Measurements from ENCODE around the gene ZBTB33. TPM values are rescaled to one million over a fixed set of nuclear protein-coding genes. Genes with fewer than 3 reads are reported as not detected.

The ZBTB33 gene
- total and polyA plus RNA-seq, 2 of the 13 experiments (the other 11 are each of a cell fraction or from before 2014, with no cell fraction given), result 6.5 to 20.2 TPM

DNA sequence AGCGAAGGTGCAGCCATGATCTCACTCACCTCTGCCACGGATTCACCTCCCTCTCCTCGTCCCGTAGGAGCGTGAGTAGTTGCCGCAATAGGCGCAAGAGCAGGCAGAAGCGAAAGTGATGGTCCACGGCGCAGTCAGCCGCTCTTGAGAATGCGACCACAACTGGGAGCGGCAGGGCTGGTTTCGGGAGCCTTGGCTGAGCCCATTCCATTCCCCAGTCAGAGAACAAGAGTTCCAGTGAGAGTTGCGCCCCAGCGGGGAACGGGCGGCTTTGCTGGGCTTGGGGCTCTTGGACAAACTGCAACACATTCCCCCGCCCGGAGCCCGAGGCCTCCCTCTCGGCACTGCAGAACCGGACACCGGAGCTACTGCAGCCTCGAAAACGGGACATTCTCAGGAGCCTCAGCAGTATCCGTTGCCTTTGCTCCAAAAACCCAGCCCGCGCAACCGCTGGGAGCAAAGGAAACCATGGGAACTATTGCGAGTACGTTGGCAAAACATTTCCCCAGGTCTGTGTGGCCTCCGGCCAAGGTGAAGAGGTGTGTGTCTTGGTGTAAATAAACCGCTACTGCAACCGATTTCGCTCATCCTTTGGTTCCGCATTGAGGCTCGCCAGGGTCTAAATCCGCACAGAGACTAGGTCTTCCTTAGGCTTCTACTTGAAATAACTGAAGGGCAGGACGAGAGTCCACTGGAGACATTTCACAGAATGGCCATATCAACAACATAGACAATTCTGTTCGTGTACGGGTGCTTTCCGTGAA lies 5.7 kb upstream of the ZBTB33 start (continued):
- TF ChIP-seq KMT2B (CRISPR knock-in tag; IDR thresholded peaks at IDR 0.05) (peak; percentile 97), ZFAT (CRISPR knock-in tag; conservative IDR thresholded peaks at IDR 0.05) (no peak), ZNF780A (CRISPR knock-in tag; IDR thresholded peaks at IDR 0.05) (no peak), ZNF430 (CRISPR knock-in tag; IDR thresholded peaks at IDR 0.05) (peak; percentile 65; the same call in 1 of the 2 replicates), SRSF4 (IDR thresholded peaks at IDR 0.05; ENCODE audit: low read depth, low read length, poor library complexity, severe bottlenecking) (no peak), ZNF530 (CRISPR knock-in tag; IDR thresholded peaks at IDR 0.05; ENCODE audit: low read depth) (no peak), ZNF737 (CRISPR knock-in tag; IDR thresholded peaks at IDR 0.05; ENCODE audit: borderline replicate concordance) (no peak), MAFK (conservative IDR thresholded peaks at IDR 0.05 in 1 of 2, IDR thresholded peaks at IDR 0.05 in 1 of 2; ENCODE audit: low read length in 2 of 2) (no peak), CEBPG (CRISPR knock-in tag; IDR thresholded peaks at IDR 0.05) (no peak; the same call in 1 of the 2 replicates), CHD4 (IDR thresholded peaks at IDR 0.05; ENCODE audit: borderline replicate concordance, low read length) (no peak), ZNF317 (CRISPR knock-in tag; IDR thresholded peaks at IDR 0.05) (no peak), ZNF501 (CRISPR knock-in tag; IDR thresholded peaks at IDR 0.05) (0 out of 2 replicates have a peak, but pooled peaks have one; percentile 43), ZNF670 (CRISPR knock-in tag; IDR thresholded peaks at IDR 0.05; ENCODE audit: borderline replicate concordance) (peak; percentile 78; the same call in 1 of the 2 replicates), POGZ (CRISPR knock-in tag; IDR thresholded peaks at IDR 0.05) (peak; percentile 78), MAF1 (CRISPR knock-in tag; IDR thresholded peaks at IDR 0.05; ENCODE audit: borderline replicate concordance) (no peak), ZNF446 (CRISPR knock-in tag; IDR thresholded peaks at IDR 0.05) (no peak), ESRRA (CRISPR knock-in tag; IDR thresholded peaks at IDR 0.05; ENCODE audit: low read depth) (0 out of 2 replicates have a peak, but pooled peaks have one; percentile 48), TP53 (CRISPR knock-in tag; conservative IDR thresholded peaks at IDR 0.05) (no peak; the same call in 1 of the 2 replicates), PHB2 (IDR thresholded peaks at IDR 0.05; ENCODE audit: partially characterized antibody) (no peak), RCOR2 (CRISPR knock-in tag; IDR thresholded peaks at IDR 0.05) (no peak), ZNF550 (CRISPR knock-in tag; IDR thresholded peaks at IDR 0.05; ENCODE audit: borderline replicate concordance) (no peak), CREB1 (IDR thresholded peaks at IDR 0.05) (no peak), CREB1 (CRISPR knock-in tag; IDR thresholded peaks at IDR 0.05) (peak; percentile 23; the same call in 1 of the 2 replicates), MBD4 (IDR thresholded peaks at IDR 0.05; ENCODE audit: borderline replicate concordance, low read length) (no peak), ZNF24 (IDR thresholded peaks at IDR 0.05) (no peak)
- TF ChIP-seq, protein P1, sequence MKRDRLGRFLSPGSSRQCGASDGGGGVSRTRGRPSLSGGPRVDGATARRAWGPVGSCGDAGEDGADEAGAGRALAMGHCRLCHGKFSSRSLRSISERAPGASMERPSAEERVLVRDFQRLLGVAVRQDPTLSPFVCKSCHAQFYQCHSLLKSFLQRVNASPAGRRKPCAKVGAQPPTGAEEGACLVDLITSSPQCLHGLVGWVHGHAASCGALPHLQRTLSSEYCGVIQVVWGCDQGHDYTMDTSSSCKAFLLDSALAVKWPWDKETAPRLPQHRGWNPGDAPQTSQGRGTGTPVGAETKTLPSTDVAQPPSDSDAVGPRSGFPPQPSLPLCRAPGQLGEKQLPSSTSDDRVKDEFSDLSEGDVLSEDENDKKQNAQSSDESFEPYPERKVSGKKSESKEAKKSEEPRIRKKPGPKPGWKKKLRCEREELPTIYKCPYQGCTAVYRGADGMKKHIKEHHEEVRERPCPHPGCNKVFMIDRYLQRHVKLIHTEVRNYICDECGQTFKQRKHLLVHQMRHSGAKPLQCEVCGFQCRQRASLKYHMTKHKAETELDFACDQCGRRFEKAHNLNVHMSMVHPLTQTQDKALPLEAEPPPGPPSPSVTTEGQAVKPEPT (CRISPR knock-in tag; IDR thresholded peaks at IDR 0.05; ENCODE audit: low read depth), result no peak
- TF ChIP-seq, protein P2, sequence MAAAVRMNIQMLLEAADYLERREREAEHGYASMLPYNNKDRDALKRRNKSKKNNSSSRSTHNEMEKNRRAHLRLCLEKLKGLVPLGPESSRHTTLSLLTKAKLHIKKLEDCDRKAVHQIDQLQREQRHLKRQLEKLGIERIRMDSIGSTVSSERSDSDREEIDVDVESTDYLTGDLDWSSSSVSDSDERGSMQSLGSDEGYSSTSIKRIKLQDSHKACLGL (CRISPR knock-in tag; IDR thresholded peaks at IDR 0.05), result no peak
- TF ChIP-seq, protein P3, sequence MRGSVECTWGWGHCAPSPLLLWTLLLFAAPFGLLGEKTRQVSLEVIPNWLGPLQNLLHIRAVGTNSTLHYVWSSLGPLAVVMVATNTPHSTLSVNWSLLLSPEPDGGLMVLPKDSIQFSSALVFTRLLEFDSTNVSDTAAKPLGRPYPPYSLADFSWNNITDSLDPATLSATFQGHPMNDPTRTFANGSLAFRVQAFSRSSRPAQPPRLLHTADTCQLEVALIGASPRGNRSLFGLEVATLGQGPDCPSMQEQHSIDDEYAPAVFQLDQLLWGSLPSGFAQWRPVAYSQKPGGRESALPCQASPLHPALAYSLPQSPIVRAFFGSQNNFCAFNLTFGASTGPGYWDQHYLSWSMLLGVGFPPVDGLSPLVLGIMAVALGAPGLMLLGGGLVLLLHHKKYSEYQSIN (CRISPR knock-in tag; IDR thresholded peaks at IDR 0.05; ENCODE audit: borderline replicate concordance), result no peak

Data from HepG2 (cell line).